ENCODE measurements around the gene TGFBI. TPM values are rescaled to one million over a fixed set of nuclear protein-coding genes. Genes with fewer than 3 reads are reported as not detected.

TGFBI gene
- total RNA-seq (2014; rRNA removed; shearing (Covaris generic)): 0.18 TPM in 1 of 2 replicates, not detected in the other

DNA sequence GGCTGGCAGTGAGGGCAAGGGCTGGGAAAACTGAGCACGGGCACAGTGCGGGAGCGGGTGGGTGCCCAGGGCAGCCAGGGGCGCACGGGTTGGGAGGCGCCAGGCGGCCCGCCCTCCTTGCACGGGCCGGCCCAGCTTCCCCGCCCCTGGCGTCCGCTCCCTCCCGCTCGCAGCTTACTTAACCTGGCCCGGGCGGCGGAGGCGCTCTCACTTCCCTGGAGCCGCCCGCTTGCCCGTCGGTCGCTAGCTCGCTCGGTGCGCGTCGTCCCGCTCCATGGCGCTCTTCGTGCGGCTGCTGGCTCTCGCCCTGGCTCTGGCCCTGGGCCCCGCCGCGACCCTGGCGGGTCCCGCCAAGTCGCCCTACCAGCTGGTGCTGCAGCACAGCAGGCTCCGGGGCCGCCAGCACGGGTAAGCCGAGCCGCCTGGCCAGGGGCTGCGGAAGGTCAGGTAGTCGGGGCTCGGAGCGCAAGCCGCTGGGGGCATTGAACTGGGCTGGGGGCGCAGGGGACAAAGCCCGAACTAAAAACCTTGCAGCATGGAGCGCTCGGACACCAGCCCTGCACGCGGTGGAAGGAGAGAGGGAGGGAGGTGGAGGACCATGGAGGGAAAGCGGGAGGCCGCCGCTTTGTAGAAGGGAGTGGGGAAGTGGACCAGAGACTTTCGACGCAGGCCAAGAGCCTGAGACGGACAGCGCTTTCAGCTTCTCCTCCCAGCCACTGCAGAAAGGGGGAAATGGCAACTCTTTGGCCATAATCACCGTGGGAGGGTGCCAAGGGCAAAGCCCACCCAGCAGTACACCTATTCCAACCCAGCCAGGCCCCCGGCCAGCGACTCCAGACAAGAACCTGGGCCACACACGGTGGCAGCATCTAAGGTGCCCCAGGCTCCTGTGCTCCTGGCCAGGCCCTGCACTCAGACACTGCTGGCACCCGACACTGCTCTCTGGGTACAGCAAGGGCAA lies at the start of gene TGFBI:
TGFBI (plus strand) TSS at position 207 of the 961 bp plus-strand sequence; CDS start at position 275, 68 bp downstream.
- in situ Hi-C loops (cut with HindIII; ENCODE audit: low sequenced_read_pairs): no loop called here
- peak; percentile 20 for DNase-seq (ENCODE audit: low spot score)

DNA sequence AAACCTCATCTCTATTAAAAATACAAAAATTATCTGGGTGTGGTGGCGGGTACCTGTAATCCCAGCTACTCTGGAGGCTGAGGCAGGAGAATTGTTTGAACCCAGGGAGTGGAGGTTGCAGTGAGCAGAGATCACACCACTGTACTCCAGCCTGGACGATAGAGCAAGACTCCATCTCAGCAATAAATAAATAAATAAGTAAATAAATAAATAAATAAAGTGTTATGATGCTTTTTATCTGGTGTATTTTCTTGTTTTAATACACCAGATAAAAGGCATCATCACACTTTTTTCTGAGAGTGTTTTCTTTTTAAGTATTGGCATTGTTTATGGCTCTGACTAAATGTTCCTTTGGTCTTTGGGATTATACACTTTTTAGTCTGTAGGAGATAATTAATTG lies 49.8 kb upstream of the TGFBI start:
- no peak for DNase-seq (ENCODE audit: low spot score)
- in situ Hi-C loops (cut with HindIII; ENCODE audit: low sequenced_read_pairs): no loop called here

DNA sequence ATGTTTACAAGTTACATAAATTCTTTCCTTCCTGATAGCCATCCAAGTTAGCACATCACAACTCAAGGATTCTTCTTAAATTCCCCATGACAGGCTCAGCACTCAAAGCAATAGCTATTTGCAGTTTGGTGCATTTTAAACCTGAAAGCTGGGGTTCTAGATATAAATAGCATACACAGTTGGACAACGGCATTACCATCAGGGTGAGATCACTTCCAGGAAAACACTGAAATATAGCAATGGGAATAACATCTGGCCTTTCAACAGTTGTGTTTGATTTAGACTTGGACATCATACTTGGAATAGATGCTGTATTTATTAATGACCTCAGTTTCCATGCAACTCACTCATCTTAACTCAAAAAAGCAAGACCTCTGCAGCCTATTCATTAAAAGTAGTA lies 49.3 kb upstream of the TGFBI start:
- no peak for DNase-seq (ENCODE audit: low spot score)
- in situ Hi-C loops (cut with HindIII; ENCODE audit: low sequenced_read_pairs): no loop called here

DNA sequence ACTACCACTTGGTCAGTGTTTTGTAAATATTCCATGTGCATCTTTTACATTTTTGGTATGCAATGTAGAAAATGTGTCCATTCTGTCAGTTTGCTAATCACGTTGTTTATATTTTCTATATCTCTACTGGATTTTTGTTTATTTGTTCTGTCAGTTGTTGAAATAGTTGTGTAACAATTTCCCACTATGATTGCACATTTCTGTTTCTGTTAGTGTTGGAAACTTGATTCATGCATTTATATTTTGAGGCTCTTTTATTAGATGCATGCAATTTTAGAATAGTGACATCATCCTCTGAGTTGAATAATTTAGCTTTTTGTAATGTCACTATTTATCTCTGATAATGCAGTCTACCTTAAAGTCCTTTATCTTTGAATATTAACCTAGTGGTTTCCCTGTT lies 48.2 kb upstream of the TGFBI start:
- no peak for DNase-seq (ENCODE audit: low spot score)
- in situ Hi-C loops (cut with HindIII; ENCODE audit: low sequenced_read_pairs): no loop called here

DNA sequence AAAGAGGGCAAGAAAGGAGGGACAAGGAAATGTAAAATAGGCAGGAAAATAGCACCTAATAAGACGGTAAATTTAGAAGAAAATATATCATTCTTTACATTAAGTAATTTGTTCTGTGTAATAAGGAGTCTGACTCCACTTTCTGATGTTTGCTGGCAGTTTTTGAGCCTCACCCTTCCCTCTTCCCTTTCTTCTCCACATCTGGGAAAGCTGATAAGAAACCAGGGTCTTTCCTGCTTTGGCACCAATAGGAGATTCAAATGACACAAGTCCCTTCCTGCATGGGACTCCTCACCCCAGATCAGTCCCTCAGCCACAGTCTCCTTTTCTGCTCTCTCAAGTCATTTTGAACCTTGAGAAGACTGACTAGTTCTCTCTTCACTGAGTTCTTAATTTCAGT lies 42.8 kb upstream of the TGFBI start:
- DNase-seq (ENCODE audit: low spot score): no peak
- in situ Hi-C loops (cut with HindIII; ENCODE audit: low sequenced_read_pairs): no loop called here

DNA sequence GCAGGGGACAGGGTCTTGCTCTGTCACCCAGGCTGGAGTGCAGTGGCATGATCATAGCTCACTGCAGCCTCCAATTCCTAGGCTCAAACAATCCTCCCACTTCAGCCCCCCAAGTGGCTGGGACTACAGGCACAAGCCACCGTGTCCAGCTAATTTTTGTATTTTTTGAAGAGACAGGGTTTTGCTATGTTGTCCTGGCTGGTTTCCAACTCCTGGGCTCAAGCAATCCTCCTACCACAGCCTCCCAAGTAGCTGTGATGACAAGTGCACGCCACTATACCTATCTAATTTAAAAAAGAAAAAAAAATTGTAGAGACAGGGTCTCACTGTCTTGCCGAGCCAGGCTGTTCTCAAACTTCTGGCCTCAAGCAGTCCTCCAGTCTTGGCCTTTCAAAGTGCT lies 42.4 kb upstream of the TGFBI start:
- in situ Hi-C loops (cut with HindIII; ENCODE audit: low sequenced_read_pairs): no loop called here
- no peak for DNase-seq (ENCODE audit: low spot score)

DNA sequence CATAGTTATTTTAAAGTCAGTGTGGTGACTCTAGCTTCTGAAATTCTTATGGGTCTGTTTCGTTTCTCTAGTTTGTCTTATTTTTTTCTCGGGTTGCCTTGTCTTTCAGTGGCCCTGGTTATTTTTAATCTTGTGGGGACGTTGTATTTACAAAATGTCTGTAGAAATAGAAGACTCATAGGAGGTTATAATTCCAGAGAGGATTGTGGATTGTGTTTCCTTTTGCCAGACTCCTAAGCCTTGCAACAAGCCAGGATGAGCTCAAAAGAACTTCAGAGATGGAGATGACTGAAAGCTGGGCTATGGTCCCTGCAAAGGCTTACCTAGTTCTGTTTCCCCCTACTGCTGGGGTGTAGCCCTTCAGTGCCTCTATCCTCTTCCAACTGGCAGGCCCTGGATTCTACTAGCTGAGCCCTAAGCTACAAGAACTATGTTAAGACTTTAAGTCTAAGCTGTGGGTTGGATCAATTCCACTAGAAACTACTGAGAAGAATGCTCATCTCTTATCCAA lies 41.8 kb upstream of the TGFBI start:
- in situ Hi-C loops (cut with HindIII; ENCODE audit: low sequenced_read_pairs): no loop called here

DNA sequence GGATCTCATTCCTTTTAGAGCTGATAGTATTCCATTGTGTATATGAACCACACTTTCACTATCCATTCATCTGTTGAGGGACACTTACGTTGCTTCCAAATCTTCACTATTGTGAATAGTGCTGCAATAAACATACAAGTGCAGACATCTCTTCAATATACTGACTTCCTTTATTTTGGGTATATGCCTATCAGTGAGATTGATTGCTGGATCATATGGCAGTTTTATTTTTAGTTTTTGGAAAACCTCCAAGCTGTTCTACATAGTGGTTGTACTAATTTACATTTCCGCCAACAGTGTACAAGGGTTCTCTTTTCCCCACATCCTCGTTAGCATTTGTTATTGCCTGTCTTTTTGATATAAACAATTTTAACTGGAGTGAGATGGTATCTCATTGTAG lies 40.2 kb upstream of the TGFBI start:
- no peak for DNase-seq (ENCODE audit: low spot score)
- in situ Hi-C loops (cut with HindIII; ENCODE audit: low sequenced_read_pairs): no loop called here

More for the DNA sequence above, 41.8 kb upstream of the TGFBI start:
- no peak for DNase-seq (ENCODE audit: low spot score)

DNA sequence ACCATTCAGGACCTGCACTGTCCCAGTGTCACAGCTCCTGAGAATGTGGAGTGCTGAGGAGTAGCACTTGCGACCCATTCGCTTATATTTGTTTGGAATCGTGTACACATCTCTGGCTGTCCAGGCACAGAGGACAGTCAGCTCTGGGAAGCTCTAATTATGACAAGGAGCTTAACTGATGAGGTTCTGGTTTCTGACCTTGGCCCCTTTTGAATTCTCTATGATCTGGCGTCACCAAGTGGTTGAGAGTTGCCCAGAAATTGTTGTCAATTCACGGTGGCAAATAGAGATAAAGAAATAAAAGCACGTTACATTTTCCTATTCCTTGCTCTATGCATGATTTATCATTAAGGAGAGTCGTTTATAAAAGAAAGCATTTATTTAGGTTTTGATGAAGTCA lies 39.1 kb upstream of the TGFBI start:
- in situ Hi-C loops (cut with HindIII; ENCODE audit: low sequenced_read_pairs): no loop called here
- no peak for DNase-seq (ENCODE audit: low spot score)

DNA sequence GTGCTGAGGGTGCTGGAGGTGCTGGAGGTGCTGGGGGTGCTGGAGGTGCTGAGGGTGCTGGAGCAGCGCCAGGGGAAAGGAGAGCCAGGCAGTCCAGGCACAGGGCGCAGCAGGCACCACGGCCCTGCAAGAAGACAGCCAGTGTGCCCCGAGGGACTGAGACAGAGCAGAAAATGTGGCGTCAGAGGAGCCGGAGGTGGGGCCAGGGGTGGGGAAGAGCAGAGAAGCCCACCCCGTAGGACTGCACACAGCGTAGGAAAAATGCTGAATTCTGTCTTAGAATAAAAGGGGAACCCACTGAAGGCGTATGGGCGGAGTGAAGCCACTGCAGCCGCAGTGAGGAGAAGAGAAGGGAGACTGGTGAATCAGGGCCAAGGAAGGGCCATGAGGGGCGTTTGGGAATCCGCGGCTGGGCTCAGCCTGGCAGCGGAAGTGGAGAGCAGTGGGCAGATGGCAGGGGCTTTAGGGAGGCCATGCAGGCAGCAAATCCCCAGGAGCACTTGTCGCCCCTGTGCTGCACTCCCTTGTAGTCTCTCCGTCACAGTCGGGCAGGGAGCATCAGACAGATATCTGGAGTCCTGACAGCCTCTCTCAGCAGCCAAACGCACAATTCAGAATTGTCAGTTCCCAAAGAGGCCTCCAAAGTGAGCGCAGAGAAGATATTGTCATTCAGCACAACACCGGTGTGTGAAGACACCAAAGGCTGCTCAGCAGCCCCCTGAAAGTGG lies 38.1 kb upstream of the TGFBI start:
- in situ Hi-C loops (cut with HindIII; ENCODE audit: low sequenced_read_pairs): no loop called here
- no peak for DNase-seq (ENCODE audit: low spot score)

DNA sequence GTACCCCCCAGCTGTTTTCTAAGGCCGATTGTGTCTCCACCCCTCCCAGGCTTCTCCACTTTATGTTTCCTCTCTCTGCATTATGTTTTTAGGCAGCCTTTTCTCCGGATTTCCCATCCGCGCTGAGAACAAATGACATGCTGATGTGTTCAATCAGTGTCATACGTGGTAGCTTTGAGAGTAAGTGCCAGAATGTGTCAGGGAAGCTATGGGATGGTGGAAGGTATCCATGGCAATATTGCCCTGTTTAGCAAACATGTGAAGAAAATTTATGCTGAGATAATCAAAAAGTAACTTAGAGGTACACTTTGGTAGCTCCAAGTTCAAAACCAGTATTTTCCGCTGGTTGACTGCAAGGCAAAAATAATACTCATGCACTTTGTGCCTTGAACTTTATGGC lies 37.4 kb upstream of the TGFBI start:
- no peak for DNase-seq (ENCODE audit: low spot score)
- in situ Hi-C loops (cut with HindIII; ENCODE audit: low sequenced_read_pairs): no loop called here

DNA sequence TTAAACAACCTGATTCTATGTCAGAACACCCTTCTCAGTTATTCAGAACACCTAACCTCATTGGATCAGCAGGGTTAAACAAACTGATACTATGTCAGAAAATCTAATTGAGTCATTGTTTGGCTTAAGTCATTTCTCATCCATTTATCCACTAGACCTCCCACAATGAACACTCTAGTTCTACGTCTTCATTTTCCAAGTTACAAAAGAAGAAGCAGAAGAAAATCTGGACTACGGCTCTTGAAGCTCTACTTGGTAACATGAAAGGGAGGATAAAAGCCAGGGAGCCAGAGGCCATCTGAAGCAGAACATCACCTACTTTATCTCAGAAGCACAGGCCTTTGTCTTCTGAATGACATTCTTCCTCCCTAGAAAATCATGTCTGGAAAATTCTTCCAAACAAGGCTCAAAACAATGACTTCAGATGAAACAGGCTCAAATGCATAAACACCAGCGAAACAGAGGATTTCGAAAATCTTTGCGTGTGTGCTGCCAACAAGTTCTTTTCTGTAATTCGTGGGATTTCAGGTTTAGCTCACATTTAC lies 35.4 kb upstream of the TGFBI start:
- no peak for DNase-seq (ENCODE audit: low spot score)
- in situ Hi-C loops (cut with HindIII; ENCODE audit: low sequenced_read_pairs): no loop called here

DNA sequence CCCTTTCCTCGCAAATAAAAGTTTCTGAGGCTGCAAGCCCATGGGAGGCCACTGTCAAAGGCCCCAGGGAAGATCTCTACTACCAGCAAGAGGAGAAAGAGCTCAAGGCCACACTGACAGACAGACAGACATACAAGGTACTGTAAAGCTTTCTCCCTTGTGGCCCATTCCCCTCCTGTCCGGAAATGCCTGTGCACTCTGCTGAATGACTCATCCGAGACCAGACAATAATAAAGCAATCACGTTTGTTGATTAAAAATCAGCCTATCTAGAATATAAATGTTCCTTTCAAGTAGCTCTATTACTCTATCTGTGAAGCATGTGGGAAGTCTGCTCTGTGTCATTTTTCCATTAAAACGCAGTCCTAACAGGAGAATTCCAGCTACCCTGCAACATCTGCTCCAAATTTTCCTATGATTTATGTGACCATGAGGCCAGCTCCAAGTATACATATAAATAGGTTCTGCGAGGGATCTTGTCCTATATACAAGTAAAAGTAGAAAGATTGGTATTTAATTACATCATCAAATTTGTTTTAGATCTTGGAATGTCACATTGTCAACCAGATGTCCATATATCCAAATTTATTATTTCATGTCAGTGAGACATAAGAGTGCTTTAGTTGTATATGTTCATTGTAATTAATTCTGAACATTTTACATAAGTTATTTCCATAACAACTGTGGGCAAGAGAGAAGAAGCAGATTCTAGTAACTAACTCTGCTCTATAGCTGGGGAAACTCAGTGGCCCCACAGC lies 34.7 kb upstream of the TGFBI start:
- in situ Hi-C loops (cut with HindIII; ENCODE audit: low sequenced_read_pairs): no loop called here
- no peak for DNase-seq (ENCODE audit: low spot score)

DNA sequence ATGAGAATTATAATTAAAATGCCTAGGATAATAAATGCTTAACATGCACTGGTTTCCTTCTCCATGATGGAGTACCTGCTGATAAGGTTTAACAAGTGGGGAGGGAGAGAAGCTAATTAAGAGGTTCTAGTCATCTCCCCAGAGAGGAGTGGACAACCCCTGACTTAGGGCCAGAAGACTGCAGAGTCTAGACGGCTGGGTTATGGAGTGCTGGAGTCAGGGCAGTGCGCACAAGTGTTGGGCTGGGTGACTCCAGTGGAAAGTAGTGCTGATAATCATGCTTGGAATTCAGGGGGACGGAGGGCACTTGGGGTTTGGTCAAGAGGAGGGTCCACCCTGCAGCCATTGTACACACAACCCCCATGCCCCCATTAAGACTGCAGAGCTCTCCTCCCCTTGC lies 32.8 kb upstream of the TGFBI start:
- in situ Hi-C loops (cut with HindIII; ENCODE audit: low sequenced_read_pairs): no loop called here
- DNase-seq (ENCODE audit: low spot score): no peak

DNA sequence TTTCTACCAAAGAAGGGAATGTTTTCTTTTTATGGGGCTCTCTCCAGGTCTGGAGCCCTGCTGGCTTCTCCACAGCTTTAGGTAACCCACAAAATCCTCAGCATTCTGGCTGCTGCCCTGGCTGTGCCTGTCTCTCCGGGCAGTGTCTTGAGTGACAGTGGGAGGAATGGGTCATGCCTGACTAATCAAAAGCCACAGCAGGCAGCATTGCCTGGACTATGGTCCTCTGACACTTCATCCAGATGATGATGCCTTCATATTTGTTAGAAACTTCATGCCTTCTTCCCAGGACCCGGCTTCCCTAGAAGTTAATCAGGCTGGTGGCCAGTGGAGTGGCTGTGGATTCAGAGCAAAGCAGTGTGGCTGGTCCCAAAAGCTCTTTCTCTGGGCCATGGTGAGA lies 32.2 kb upstream of the TGFBI start:
- DNase-seq (ENCODE audit: low spot score): no peak
- in situ Hi-C loops (cut with HindIII; ENCODE audit: low sequenced_read_pairs): no loop called here

DNA sequence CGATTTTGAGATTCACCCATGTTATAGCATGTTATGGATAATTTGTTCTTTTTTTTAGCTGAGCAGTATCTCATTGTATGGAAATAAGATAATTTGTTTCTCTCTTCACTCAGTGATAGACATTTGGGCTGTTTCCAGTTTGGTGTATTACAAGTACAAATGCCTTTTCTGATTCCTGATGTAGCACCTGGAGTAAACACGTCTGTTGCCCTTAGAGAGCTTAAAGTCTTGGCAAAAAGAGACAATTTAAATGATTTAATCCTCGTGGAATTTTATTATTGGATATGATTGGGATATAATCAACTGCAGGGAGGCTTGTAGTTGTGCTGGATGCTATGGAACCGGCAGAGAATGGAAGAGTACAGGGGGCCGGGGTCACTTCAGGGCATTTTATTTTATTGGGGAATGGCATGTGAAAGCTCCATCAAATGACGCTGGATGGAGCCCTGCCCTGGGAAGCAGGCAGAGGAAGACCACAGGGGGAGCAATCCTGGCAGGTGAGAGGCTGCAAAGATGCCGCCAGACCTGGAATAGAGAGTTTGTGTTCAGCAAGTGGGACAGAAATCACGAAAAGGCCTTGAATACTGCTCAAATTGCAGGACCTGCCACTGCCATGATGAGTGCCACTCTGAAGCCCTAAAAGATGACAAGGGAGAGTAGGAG lies 31.0 kb upstream of the TGFBI start:
- in situ Hi-C loops (cut with HindIII; ENCODE audit: low sequenced_read_pairs): no loop called here
- no peak for DNase-seq (ENCODE audit: low spot score)

DNA sequence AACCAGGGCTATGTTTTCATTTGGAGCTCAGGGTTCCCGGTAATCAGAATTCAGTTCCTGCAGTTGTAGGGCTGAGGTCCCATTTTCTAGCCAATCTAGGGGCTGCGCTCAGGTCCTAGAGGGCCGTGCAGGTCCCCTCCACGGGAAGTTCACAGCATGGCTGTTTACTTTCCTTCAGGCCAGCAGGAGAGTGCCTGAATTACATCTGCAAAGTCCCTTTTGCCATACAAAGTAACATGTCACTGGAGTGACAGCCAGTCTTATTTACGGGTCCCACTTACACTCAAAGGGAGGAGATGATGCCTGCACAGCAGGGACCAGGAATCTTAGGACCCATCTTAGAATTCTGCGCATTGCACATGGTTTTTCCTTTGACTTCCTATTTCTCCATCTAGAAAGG lies 29.9 kb upstream of the TGFBI start:
- DNase-seq (ENCODE audit: low spot score): no peak
- in situ Hi-C loops (cut with HindIII; ENCODE audit: low sequenced_read_pairs): no loop called here

DNA sequence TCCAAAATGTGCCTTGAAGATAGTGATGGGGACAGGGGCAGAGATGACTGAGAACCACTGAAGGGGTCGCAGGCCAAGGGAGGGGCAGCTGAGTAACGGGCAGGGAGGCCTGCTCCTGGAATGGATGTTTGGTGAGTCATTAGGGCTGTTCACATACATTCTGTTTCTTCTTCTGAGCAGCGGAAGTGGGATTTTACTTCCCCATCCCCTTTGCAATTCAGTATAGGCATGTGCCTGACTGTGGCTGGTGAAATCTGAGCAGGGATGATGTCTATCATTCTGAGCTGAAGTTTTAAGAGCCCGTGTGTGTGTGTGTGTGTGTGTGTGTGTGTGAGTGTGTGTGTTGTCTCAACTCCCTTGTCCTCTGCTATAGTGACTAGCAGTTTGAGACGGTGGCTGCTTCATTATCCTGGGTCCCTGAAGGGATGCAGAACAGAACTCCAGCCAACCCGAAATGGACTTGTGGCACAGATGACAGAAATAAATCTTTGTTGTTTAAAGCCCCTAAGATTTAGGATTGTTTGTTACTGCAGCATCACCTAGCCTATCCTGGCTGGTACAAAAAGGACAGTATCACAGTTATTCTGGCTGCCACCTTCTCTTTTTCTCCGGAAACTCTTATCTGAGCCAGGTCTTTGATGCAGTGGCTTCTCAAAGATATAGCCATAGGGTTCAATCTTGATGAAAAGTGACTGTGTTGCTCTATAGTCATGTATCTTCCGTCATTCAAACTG lies 29.2 kb upstream of the TGFBI start:
- no peak for DNase-seq (ENCODE audit: low spot score)
- in situ Hi-C loops (cut with HindIII; ENCODE audit: low sequenced_read_pairs): no loop called here

All from G401 (cell line).